ENCODE data around the gene UGT2B17.

Gene UGT2B17

GRCh38 chr4:68597482-68597881 is 21.4 kb upstream of the UGT2B17 start:
- Histone ChIP-seq H3K4me3 (replicated peaks; ENCODE audit: insufficient read depth, low read length) (no peak overlapping the region), H3K27me3 (ENCODE audit: insufficient read depth, poor library complexity, severe bottlenecking) (no peaks in the 10 kb centered on the region), H3K27ac (replicated peaks) (no peak overlapping the region)
- DNase-seq (ENCODE audit: low read depth in 1 of 2, low spot score in 1 of 2), result no peak
- TF ChIP-seq SPI1 (IDR thresholded peaks at IDR 0.05; ENCODE audit: borderline replicate concordance, low read depth) (no peak), POLR2AphosphoS5 (IDR thresholded peaks at IDR 0.05; ENCODE audit: low read depth) (no peak), GABPA (IDR thresholded peaks at IDR 0.05; ENCODE audit: low read depth) (no peak), CTCF (IDR thresholded peaks at IDR 0.05; ENCODE audit: insufficient read depth, low read length) (no peak)
- TF ChIP-seq, protein P1, sequence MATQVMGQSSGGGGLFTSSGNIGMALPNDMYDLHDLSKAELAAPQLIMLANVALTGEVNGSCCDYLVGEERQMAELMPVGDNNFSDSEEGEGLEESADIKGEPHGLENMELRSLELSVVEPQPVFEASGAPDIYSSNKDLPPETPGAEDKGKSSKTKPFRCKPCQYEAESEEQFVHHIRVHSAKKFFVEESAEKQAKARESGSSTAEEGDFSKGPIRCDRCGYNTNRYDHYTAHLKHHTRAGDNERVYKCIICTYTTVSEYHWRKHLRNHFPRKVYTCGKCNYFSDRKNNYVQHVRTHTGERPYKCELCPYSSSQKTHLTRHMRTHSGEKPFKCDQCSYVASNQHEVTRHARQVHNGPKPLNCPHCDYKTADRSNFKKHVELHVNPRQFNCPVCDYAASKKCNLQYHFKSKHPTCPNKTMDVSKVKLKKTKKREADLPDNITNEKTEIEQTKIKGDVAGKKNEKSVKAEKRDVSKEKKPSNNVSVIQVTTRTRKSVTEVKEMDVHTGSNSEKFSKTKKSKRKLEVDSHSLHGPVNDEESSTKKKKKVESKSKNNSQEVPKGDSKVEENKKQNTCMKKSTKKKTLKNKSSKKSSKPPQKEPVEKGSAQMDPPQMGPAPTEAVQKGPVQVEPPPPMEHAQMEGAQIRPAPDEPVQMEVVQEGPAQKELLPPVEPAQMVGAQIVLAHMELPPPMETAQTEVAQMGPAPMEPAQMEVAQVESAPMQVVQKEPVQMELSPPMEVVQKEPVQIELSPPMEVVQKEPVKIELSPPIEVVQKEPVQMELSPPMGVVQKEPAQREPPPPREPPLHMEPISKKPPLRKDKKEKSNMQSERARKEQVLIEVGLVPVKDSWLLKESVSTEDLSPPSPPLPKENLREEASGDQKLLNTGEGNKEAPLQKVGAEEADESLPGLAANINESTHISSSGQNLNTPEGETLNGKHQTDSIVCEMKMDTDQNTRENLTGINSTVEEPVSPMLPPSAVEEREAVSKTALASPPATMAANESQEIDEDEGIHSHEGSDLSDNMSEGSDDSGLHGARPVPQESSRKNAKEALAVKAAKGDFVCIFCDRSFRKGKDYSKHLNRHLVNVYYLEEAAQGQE (IDR thresholded peaks at IDR 0.05; ENCODE audit: insufficient replicate concordance, low read depth), result no peak

DNA sequence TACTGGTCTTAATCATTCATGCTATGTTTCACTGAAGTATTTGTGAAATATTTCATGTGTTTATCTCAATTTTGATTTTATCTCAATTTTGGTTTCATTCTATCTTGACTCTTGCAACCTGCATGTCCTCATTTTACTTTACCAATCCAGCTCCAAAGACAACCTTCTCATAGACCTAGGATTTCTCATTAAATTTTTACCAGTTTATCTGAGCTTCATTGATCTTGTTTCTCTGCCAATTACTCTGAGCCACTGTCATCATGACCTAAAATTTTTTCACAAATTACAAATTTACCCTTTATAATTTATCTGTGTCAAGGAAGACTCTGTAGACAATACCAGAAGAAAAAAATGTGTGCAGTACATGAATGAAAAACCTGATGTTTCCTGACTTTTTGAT is 18.6 kb upstream of the UGT2B17 start:
- TF ChIP-seq, protein P1 (IDR thresholded peaks at IDR 0.05; ENCODE audit: insufficient replicate concordance, low read depth), result no peak
- no peak for TF ChIP-seq SPI1 (IDR thresholded peaks at IDR 0.05; ENCODE audit: borderline replicate concordance, low read depth)
- no peak for TF ChIP-seq CTCF (IDR thresholded peaks at IDR 0.05; ENCODE audit: insufficient read depth, low read length)
- TF ChIP-seq POLR2AphosphoS5 (IDR thresholded peaks at IDR 0.05; ENCODE audit: low read depth), result no peak
- no peak for TF ChIP-seq GABPA (IDR thresholded peaks at IDR 0.05; ENCODE audit: low read depth)
- H3K27me3 ChIP-seq (ENCODE audit: insufficient read depth, poor library complexity, severe bottlenecking), result no peaks in the 10 kb centered on the region
- H3K27ac ChIP-seq (replicated peaks), result no peak overlapping the region
- H3K4me3 ChIP-seq (replicated peaks; ENCODE audit: insufficient read depth, low read length), result no peak overlapping the region
- no peak for DNase-seq (ENCODE audit: low read depth in 1 of 2, low spot score in 1 of 2)

GRCh38 chr4:68593112-68593511 is 17.0 kb upstream of the UGT2B17 start:
- no peak for TF ChIP-seq POLR2AphosphoS5 (IDR thresholded peaks at IDR 0.05; ENCODE audit: low read depth)
- no peak for TF ChIP-seq SPI1 (IDR thresholded peaks at IDR 0.05; ENCODE audit: borderline replicate concordance, low read depth)
- TF ChIP-seq, protein P1 (IDR thresholded peaks at IDR 0.05; ENCODE audit: insufficient replicate concordance, low read depth), result no peak
- no peak for TF ChIP-seq GABPA (IDR thresholded peaks at IDR 0.05; ENCODE audit: low read depth)
- TF ChIP-seq CTCF (IDR thresholded peaks at IDR 0.05; ENCODE audit: insufficient read depth, low read length), result no peak
- H3K27me3 ChIP-seq (ENCODE audit: insufficient read depth, poor library complexity, severe bottlenecking), result no peaks in the 10 kb centered on the region
- H3K4me3 ChIP-seq (replicated peaks; ENCODE audit: insufficient read depth, low read length), result no peak overlapping the region

More at GRCh38 chr4:68593112-68593511, 17.0 kb upstream of the UGT2B17 start:
- no peak overlapping the region for H3K27ac ChIP-seq (replicated peaks)
- no peak for DNase-seq (ENCODE audit: low read depth in 1 of 2, low spot score in 1 of 2)

Data from HL-60 (cell line).